Activated CD8-positive, alpha-beta memory T cell treated with anti-CD3 and anti-CD28 coated beads, Interleukin-2, amount 50 U/mL, for 48 hours (primary cell): ENCODE data around the gene TNIK.
"Not testable (repeated sequence)": the region's sequence is repeated elsewhere in the genome, so short reads cannot be mapped to it uniquely, and the experiment has no call there.

Experiments used
- DNase-seq: peaks from one replicate; pipeline ENCODE4 v3.0.0-alpha.2; 2020

The TNIK gene

DNA sequence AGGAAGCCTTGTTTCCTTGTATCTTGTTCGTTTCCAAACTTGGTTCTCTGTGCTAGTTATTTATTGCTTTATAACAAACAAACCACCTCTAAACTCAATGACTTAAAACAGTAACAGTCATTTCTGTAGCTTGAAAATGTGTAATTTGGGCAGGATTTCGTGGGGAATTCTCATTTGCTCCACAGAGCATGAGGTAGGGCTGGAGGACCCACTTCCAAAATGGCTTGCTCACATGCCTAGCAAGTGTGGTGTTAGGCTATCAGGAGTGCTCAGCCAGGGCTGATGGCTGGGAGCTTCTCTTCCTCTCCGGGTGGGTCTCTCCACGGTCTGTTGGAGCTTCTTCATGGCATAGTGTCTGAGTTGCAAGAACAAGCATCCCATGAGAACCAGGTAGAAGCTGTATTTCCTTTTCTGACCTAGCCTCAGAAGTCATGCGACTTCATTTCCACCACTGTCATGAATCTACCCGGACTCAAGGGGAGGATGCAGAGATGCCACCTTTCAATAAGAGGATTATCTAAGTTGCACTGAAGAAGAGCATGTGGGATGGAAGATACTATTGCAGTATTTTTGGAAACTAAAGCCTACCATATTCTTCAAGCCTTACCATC lies 8.2 kb upstream of the TNIK start:
- DNase-seq: no peak

DNA sequence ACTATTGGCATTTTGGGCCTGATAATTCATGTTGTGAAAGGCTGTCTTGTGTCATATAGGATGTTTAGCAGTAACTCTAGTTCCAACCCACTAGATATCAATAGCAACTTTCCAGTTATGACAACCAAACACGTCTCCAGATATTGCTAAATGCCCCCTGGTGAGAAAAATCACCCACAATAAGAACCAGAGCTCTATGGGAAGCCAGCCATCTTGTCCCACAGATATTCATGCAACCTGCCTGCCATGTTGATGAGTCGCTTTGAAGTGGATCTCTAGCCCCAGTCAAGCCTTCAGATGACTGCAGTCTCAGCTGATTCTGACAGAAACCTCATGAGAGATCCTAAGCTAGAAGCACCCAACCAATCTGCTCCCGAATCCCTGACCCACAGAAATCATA lies 5.6 kb upstream of the TNIK start:
- DNase-seq: no peak

DNA sequence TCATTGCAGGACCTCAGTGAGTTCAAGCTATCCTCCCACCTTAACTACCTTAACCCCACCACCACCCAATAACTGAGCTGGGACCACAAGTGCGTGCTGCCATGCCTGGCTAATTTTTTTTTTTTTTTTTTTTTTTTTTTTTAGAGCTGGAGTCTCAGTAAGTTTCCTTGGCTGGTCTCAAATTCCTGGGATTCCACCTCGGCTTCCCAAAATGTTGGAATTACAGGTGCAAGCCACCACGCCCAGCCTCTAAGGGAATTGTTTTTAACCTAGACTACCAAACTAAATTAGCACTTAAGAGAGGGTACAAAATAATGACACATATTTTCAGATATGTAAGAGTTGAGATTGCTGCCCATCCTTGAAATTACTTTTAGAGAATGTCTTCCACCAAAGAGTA lies 4.3 kb upstream of the TNIK start:
- DNase-seq: no peak

DNA sequence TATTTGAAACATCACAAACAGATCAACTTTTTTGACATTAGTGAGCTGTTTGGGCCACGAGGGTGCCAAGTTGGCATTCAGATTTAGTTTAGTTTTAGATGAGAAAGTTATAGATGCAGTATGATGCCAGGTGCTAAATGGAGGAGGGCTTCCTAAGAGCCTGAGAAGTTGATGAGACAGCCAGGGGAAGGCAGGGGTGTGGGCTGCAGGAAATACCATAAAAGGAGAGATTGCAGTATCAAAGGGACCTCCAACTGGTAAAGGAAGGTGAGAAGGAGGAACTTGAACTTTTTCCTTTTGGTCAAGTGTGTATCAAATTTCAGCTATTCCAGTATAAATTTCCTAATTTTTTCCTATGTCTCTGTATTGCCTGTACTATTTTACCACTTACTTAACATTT lies 2.0 kb upstream of the TNIK start:
- DNase-seq: no peak

DNA sequence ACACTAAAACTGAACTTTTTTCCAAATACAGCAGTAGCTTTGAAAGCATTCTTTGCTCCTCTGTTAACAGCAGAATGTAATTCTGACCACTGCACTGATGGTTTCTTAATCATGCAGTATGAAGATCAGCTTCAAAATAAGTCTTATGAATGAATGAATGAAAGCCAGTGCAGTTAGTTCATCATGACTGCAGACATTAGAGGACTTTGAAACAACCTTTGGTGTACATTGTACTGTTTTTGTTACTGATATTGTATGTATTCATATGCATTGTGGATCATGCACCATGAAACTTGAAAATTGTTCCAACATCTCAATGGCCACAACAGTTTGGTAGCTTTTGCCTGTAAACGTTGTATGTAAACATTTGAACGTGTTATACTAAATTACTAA lies 1.3 kb upstream of the TNIK start:
- DNase-seq: no peak

DNA sequence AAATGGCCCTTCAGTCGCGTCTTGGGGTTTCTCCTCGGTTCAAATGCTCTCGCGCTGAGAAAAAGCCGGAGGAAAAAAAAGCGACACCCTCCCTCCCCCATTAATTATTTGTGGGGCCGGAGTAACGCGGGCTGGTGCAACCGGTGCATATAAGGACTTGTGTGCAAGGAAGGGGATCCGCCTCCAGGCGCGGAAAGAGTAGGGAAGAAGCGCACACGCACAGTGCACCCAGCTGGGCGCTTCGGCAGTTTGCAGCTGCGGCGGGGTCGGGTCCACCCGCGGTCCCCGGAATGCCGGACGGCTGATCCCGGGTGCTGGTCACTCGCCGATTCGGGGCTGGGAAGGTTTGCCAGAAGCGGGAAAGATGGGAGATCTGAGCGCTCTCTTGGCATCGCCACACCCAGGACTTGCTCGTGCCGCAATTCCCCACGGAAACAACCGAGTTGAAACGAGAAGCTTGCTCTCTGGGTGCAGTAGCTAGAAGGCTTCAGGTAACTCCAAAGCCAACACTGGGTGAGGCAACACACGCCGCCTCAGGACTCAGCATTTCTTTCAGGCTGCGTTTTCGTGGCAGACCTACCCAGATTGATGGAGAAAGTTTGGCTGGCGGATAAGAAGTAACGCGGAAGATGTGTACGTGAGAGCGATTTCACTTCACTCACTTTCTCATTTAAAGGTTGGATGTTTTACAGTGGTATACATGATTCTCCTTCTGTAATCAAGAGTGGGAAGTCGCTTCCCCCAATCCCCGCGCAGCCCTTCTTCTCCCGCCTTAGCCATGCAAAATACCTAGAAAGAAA lies 720 bp upstream of the TNIK start:
- peak; percentile 74 for DNase-seq

DNA sequence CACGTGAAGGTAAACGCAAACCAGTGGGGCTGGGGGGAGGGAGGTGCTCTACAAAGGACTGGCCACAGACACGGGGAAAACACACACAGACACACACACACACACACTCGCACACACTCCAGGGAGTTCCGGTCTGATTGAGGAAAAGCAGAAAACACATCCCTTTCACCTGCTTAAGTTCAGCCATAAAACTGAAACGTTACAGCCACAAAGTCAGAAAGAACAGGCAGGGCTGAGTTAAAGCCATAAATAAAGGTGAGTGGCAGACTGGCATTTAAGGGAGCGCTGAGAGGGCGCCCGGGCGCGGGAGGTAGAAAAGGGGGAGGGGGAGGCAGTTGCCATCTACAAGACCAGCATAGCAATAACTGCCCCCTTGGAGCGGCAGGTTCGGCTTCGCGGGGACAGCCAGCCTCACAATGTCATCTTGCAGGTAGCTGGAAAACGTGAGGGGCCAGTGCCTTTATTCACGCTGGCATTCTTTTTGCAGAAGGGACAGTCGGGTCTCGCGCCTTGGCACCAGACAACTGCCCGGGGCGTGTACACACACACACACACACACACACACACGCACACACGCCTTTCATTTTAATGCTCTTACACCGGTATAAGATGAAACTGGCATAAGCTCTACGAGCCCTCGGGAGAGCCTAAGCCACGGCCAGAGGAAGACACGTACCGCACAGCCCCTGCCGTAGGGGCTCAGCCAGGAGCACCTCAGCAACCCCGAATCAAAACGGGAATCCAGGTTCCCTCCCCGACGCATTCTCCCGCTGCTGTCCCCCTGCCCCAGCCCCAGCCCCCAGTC lies 866 bp downstream of the TNIK start:
- peak; percentile 74 for DNase-seq

DNA sequence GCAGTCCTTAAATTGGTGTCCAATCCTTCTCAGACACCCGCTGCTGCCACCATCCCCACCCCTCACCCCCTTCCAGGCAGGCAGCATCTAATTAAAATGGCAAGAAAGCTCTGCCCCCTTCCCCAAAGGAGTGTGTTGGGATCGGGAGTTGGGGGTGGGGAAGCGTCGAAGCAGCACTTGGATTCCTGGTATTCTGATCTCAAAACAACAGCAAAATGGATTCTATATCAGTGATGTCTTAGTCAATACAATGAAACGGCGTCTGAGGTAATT lies 1.4 kb downstream of the TNIK start:
- DNase-seq: no peak

DNA sequence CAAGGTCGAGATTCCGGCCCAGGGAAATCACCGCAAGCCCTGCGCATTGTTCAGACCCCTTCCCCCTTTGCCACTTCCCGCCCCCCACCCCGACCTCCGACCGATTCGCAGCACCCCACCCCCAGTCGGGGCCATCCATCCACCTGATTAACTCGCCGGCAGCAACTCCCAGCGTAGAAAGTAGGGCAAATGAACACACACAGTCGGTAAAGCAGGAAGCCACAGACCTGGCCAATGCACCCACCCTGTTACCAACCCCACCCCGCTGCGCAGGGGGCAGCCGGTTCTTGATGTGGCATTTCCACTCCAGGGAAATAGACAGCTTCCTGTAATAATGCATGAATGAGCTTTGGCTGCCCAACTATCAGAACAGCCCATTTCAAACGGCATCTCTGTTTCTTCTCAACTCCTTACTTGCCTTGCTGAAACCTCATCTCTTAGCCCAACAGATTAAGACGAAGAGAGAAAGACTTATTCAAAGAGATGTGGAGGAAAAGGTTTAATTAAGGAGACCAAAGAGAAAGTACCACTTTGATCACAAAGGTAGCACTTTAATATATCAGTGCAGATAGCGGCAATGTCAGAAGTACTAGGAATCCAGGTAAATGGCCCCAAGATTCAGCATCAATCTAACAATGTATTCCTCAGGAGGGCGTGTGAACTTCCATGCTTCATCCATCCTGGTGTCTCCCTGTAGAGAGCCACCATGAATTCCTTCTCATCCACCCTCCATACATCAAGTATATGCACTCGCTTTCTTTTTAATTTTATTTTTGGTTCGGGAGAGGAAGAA lies 1.9 kb downstream of the TNIK start:
- DNase-seq: peak; percentile 65

DNA sequence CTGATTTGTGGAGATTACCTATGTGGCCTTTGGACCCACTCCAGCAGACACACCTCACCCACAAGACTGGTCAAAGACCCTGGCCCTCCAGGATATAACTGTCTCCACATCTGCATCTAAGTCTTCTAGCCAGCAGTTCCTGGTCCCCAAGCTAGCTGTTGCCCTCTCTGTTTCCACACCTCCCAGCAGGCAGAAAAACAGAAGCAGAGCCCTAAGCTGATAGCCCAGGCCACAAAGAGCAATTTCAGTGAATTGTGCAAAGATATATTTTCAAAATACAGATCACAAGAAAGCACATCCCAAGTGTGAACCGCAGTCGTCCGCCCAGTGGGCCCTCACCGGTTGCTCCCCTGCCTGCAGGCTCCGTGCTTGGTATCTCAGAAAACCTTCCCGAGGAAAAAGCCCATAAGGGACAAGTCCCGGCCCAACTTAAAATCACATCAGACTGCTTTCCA lies 2.6 kb downstream of the TNIK start:
- DNase-seq: no peak

DNA sequence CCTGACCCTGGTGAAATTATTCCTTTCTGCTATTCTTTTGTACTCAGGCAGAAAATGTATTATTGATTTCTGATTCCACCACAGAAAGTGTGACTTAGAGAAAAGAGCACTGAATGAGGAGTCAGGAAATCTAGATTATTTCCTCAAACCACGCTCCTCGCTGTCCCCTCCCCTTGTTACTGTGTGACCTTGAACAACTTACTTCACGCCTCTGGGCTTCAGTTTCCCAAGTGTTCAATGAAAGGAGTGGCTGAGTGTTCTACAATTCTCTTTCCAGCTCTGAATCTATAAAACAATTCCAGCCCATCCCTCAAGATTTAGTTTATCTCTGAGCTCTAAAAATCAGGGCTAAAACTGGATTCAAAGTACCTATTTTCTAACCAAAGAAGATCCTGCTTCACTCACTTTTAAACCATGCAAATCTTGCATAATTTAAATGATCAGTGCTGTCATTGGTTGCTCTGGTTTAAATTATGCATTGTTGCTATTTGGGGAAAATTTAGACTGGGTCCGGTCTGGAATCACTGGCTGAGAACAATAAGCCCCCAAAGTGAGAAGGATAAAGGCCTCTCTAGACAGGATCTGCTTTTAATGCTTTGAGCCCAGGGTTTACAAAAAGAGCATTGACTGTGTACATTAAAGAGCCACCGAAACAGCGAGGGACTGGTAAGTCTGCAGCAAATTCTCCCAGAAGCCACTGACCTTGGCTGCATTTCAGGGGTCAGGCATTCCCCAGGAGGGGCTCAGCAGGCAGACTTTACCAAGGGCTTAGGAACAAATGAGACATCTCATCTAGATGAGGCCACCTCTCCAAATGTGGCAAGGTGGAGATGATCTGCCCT lies 3.2 kb downstream of the TNIK start:
- no peak for DNase-seq

DNA sequence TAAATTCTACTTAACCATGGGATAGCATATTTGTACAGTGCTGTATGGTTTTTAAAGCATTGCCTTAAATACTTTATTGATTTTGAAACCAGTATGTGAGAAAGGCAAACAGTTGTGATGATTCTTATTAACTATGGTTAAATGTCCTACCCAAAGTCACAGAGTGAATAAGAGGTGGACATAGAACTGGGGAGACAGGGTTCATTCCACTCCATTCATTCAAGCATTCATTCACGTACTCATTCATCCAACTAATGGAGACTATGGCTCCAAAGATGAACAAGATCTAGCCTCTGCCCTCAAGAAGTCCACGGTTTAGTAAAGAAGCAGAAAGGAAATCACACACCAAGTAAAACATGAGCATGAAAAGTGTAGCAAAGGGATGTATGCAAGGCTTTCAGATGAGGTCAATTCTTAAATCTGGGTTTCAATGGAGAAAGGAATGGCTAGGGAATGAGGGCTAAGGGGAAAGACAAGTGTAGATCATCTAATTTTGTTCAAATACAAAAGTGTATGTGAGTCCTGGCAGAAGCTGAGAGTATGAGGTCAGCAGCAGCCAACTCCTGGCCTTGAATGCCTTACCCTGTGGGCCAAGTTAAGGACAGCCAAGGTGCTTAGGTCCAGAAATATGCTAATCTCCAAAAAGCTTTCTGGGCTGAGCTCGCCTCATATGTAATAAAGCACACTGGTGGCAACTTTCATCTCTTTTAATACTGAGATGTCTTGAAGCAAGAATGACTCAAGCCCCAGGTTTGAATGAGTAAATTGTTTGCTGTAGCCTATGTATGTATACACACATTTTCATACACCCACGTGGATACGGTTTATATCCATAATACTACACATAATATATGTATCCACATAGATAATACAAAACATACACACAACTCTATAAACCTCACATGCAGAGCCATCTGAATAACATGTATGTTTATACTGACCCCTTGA lies 4.3 kb downstream of the TNIK start:
- DNase-seq: no peak

DNA sequence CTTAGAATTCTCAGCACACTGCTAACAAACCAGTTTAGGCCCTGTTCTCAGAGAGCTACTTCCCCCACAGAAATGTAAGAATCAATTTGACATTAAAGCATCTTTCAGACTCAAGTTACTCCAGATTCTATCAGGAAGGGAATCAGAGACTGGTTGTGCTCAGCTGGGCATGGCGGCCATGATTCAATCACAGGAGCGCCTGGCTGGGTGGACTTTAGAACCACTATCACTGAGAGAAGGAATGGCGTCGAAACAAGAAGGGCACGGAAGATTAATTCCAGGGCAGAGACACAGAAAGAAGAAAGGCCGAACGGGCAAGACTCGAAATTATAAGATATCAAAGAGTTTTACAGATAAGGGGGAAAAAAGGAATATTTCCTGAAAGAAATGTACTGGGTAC lies 6.2 kb downstream of the TNIK start:
- DNase-seq: no peak

DNA sequence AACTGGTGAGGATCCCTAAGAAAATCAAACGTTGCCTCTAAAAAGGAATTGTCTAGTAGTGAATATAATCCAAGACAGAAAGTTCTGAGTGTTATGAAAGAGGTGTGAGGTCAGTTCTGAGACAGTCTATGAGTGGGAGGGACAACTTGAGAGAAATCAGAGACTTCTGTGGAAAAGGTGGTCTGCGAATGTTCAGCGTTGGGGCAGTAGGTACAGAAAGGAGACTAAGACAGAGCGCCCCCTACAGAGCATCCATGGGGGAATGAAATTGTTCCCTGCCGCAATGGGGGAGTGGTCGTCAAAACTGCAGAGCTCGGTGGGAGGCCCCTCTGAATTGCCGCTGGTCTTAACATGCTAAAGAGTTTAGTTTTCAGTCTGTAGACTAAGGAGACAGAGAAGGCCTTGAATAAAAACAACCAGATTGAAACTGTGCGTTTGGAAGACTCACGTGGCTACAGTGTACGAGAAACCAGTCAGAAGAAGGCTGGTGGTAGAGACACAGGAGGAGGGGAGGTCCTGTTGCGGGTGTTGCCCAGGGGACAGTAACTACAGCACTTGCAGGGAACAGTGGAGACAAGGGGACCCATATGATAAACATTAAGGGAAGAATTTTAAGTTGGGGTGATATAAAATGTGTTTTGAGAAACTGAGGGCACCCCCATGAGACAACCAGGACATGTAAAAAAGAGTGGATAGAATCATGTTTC lies 6.9 kb downstream of the TNIK start:
- no peak for DNase-seq

DNA sequence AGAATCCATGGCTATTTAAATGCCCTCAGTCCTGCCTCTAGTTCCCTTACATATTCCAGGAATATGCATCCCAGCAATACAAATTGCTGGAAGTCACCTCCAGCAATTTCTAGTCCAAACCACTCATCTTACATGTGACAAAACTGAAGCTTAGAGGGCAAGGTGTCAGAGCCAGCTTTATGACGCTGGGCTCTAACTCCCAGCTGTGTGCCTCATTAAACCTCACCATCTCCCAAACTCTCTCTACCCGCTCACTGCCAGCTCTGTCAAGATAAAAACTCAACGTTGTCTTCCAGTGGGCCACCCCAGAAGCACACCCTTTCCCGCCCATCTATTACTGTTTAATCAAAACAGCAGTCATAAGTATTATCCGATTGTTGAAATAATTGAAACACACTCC lies 7.9 kb downstream of the TNIK start:
- DNase-seq: no peak

DNA sequence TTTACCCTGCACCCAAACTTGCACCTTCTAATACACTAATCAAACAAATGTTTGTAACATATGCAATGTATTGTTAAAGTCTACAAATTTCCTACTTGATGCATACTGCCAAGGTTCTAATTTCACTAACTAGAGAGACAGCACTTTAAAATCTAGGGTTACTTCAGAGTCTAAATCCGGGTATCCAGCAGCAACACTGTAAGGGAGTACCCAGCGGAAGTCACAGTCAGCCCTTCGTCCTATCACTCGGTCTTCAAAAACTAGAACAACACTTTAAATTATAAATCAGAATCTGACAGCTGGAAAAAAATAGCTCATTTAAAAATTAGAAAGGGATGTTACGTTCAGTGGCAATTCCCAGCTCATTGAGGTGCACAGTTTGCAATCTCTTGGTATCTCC lies 8.3 kb downstream of the TNIK start:
- no peak for DNase-seq

DNA sequence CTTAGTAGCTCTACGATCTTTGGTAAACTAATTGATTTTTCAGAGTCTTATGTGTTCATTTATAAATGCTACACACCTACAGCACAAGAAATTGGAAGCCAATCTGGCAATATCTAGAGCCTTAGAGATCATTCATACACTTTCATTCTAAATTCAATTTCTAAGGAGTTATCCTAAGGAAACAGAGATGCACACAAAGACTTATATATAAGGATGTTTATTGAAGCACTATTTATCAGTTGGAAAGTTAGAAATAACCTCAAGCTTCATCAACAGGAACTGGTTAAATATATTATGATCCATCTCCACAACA lies 12.7 kb downstream of the TNIK start:
- not testable (repeated sequence) for DNase-seq

DNA sequence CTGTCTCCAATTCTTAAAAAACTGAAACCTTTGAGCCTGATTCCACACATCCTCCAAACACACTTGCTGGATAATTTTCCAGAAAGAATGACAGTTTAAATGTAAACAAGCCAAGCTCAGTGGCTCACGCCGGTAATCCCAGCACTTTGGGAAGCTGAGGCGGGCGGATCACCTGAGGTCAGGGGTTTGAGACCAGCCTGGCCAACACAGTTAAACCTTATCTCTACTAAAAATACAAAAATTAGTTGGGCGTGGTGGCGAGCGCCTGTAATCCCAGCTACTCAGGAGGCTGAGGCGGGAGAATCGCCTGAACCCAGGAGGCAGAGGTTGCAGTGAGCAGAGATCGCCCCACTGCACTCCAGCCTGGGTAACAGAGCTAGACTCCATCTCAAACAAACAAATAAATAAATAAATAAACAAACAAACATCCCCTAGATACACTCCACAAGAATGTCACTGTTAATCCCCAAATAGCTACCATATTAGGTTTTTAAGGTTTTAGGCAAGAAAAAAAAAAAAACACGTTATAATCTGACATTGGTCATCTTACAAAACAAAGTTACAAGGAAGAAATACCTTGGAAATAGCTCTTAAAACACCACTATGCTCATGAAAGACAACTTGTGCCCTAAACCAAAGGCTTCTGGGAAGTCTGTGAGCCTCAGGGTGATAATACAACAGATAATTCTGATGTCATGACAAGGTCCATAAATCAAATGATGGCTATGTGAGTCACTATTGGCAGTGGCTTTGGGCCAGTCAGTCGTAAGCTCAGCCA lies 13.2 kb downstream of the TNIK start:
- no peak for DNase-seq

DNA sequence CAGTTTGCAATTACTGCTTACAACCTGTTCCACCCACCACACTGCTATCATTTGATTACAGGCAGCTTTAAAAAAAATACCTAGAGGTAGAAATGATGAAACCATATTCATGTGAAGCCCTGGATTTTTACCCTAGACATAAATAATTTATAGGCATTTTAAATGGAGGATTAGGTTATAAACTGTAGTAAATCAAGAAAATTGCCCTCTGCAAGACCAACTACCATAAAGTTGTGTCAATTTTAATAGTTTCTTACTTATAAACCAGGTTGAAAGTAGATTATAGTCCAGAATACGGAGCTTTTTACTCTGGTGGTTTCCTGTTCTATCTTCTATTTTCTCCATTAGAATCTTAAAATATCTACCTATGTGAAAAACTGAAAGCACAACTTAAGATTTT lies 13.9 kb downstream of the TNIK start:
- DNase-seq: no peak

DNA sequence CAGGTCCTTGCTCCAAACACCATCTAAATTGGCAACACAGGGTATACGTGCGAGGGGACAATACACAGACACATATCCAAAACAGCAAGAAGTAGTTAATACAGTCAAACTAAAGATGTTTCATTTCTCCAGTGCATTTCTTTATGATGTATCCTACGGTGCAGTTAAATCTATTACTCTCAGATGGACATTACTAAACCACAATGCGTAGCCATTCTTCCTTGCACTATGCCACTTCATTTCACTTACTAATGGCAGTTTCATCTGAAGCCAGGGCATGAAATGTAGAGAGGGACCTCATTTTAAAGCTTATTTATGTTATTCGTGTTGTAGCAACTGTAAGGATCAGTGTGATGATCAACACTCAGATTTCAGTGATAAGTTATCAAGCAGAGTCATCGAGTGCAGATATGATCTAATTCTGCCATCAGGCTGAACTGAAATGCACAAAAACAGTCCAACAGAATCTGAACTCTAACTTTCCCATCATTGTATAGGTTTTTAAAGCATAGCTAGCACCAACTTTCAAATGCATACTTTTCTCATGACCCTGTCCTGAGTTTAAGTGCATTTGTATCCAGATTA lies 14.5 kb downstream of the TNIK start:
- no peak for DNase-seq
